ENCODE results near the gene UGT1A9. TPM values are rescaled to one million over a fixed set of nuclear protein-coding genes. Genes with fewer than 3 reads are reported as not detected.

UGT1A9 gene
- total and polyA plus RNA-seq, 10 of the 15 experiments (the other 5 are each of a cell fraction or from before 2014, with no cell fraction given), result 0.07 TPM; not detected in 9

DNA sequence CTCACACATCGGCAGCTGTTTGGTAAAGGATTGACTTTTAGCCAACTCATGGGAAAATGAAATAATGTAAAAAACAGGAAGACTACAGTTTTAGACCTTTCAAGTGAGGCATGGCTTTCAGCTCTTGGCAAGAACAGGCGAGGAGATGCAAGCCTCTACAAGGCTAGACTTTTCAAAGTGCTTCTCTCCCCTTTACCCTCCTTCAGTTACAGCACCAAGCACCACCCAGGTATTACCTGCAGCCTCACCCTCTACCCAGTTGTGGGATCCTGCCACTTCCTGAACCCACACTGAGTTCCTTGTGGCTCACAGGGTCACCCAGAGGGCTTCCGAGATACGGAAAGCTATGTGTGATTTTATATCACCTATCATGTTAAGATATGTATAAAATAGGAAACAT is 20.7 kb upstream of the UGT1A9 start (continued):
- TF ChIP-seq, protein P1, sequence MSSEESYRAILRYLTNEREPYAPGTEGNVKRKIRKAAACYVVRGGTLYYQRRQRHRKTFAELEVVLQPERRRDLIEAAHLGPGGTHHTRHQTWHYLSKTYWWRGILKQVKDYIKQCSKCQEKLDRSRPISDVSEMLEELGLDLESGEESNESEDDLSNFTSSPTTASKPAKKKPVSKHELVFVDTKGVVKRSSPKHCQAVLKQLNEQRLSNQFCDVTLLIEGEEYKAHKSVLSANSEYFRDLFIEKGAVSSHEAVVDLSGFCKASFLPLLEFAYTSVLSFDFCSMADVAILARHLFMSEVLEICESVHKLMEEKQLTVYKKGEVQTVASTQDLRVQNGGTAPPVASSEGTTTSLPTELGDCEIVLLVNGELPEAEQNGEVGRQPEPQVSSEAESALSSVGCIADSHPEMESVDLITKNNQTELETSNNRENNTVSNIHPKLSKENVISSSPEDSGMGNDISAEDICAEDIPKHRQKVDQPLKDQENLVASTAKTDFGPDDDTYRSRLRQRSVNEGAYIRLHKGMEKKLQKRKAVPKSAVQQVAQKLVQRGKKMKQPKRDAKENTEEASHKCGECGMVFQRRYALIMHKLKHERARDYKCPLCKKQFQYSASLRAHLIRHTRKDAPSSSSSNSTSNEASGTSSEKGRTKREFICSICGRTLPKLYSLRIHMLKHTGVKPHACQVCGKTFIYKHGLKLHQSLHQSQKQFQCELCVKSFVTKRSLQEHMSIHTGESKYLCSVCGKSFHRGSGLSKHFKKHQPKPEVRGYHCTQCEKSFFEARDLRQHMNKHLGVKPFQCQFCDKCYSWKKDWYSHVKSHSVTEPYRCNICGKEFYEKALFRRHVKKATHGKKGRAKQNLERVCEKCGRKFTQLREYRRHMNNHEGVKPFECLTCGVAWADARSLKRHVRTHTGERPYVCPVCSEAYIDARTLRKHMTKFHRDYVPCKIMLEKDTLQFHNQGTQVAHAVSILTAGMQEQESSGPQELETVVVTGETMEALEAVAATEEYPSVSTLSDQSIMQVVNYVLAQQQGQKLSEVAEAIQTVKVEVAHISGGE (CRISPR knock-in tag; IDR thresholded peaks at IDR 0.05), result no peak
- TF ChIP-seq BRCA1 (IDR thresholded peaks at IDR 0.05; ENCODE audit: low read depth, low read length), result no peak
- TF ChIP-seq PAX5 (IDR thresholded peaks at IDR 0.05; ENCODE audit: borderline replicate concordance, low read depth, low read length), result no peak
- TF ChIP-seq GATAD2B (conservative IDR thresholded peaks at IDR 0.05; ENCODE audit: low read depth), result no peak
- no peak for TF ChIP-seq SMC3 (IDR thresholded peaks at IDR 0.05; ENCODE audit: borderline replicate concordance, low read length)
- no peak for TF ChIP-seq SUPT20H (IDR thresholded peaks at IDR 0.05; ENCODE audit: borderline replicate concordance, control insufficient read depth, low read depth, low read length)

DNA sequence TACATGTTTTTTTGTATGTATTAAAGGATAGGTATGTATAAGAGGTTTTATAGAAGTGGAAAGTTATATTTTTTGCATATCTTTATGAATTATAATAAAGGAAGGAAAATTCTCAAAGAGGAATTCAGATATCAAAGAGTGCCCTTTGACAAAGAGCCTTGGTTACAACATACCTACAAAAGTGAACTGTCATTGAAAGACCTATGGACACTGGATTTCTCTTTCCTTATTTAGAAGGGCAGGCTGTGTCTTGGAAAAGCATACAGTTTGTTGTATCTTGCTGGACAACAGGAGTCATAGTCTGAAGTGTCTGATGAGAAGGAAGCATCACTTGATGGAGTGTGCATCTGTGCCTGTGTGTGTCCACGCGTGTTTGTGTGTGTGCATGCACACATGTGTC is 20.3 kb upstream of the UGT1A9 start:
- in situ Hi-C loops (cut with MboI) (no loop called here), intact Hi-C loops (cut with micrococcal nuclease; ENCODE audit: unreplicated experiment) (no loop called here)
- Histone ChIP-seq H3K4me1 (ENCODE audit: control insufficient read depth, insufficient read depth, low read length) (no peaks in the 10 kb centered on the region), H3K27ac (ENCODE audit: control insufficient read depth, insufficient read depth) (no peak overlapping the region), H3K36me3 (ENCODE audit: control insufficient read depth in 2 of 2, insufficient read depth in 2 of 2, low read length in 1 of 2) (no peaks in the 10 kb centered on the region), H3K4me2 (ENCODE audit: control insufficient read depth, insufficient read depth) (no peak overlapping the region), H2AFZ (ENCODE audit: control insufficient read depth, low read depth, low read length) (no peak overlapping the region), H3K79me2 (ENCODE audit: control insufficient read depth, insufficient read depth, low read length) (no peaks in the 10 kb centered on the region), H3K4me3 (no peak overlapping the region), H3K27me3 (replicated peaks in 1 of 2; ENCODE audit: control insufficient read depth in 2 of 2, insufficient read depth in 2 of 2, low read length in 1 of 2) (no peaks in the 10 kb centered on the region), H4K20me1 (ENCODE audit: control insufficient read depth, insufficient read depth) (no peaks in the 10 kb centered on the region), H3K9ac (ENCODE audit: control insufficient read depth, insufficient read depth, low read length) (no peak overlapping the region), H3K9me3 (replicated peaks; ENCODE audit: control insufficient read depth, insufficient read depth, low read length) (peaks cover 2% of the 10 kb centered on the region; the same call in 1 of the 3 replicates)
- ATAC-seq (no peak), FAIRE-seq (no peak), DNase-seq (ENCODE audit: low read depth, low spot score) (no peak)
- ChIA-PET CTCF (no interaction called here), RAD21 (ENCODE audit: unreplicated experiment) (no interaction called here), POLR2A (no interaction called here), SMC1A (ENCODE audit: uncharacterized antibody, unreplicated experiment) (no interaction called here)
- 77% methylated on average over 2 of the region's 2 CpGs for WGBS (ENCODE audit: insufficient coverage, insufficient replicate concordance, low lambda C conversion rate, missing lambda C conversion rate)
- no TSS peak for BruUV-seq (replicated peaks)
- TF ChIP-seq SMAD5 (IDR thresholded peaks at IDR 0.05; ENCODE audit: low read depth) (no peak), TCF7 (IDR thresholded peaks at IDR 0.05; ENCODE audit: borderline replicate concordance) (no peak), YY1 (IDR thresholded peaks at IDR 0.05; ENCODE audit: low read depth, low read length) (no peak), SREBF1 (IDR thresholded peaks at IDR 0.05; ENCODE audit: low read length) (no peak), SPI1 (IDR thresholded peaks at IDR 0.05; ENCODE audit: borderline replicate concordance, insufficient read depth, low read depth, low read length) (no peak)
- TF ChIP-seq, protein P2, sequence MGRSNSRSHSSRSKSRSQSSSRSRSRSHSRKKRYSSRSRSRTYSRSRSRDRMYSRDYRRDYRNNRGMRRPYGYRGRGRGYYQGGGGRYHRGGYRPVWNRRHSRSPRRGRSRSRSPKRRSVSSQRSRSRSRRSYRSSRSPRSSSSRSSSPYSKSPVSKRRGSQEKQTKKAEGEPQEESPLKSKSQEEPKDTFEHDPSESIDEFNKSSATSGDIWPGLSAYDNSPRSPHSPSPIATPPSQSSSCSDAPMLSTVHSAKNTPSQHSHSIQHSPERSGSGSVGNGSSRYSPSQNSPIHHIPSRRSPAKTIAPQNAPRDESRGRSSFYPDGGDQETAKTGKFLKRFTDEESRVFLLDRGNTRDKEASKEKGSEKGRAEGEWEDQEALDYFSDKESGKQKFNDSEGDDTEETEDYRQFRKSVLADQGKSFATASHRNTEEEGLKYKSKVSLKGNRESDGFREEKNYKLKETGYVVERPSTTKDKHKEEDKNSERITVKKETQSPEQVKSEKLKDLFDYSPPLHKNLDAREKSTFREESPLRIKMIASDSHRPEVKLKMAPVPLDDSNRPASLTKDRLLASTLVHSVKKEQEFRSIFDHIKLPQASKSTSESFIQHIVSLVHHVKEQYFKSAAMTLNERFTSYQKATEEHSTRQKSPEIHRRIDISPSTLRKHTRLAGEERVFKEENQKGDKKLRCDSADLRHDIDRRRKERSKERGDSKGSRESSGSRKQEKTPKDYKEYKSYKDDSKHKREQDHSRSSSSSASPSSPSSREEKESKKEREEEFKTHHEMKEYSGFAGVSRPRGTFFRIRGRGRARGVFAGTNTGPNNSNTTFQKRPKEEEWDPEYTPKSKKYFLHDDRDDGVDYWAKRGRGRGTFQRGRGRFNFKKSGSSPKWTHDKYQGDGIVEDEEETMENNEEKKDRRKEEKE (IDR thresholded peaks at IDR 0.05), result no peak
- TF ChIP-seq, protein P3, sequence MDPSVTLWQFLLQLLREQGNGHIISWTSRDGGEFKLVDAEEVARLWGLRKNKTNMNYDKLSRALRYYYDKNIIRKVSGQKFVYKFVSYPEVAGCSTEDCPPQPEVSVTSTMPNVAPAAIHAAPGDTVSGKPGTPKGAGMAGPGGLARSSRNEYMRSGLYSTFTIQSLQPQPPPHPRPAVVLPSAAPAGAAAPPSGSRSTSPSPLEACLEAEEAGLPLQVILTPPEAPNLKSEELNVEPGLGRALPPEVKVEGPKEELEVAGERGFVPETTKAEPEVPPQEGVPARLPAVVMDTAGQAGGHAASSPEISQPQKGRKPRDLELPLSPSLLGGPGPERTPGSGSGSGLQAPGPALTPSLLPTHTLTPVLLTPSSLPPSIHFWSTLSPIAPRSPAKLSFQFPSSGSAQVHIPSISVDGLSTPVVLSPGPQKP (IDR thresholded peaks at IDR 0.05; ENCODE audit: low read depth, low read length), result no peak
- TF ChIP-seq, protein P4, sequence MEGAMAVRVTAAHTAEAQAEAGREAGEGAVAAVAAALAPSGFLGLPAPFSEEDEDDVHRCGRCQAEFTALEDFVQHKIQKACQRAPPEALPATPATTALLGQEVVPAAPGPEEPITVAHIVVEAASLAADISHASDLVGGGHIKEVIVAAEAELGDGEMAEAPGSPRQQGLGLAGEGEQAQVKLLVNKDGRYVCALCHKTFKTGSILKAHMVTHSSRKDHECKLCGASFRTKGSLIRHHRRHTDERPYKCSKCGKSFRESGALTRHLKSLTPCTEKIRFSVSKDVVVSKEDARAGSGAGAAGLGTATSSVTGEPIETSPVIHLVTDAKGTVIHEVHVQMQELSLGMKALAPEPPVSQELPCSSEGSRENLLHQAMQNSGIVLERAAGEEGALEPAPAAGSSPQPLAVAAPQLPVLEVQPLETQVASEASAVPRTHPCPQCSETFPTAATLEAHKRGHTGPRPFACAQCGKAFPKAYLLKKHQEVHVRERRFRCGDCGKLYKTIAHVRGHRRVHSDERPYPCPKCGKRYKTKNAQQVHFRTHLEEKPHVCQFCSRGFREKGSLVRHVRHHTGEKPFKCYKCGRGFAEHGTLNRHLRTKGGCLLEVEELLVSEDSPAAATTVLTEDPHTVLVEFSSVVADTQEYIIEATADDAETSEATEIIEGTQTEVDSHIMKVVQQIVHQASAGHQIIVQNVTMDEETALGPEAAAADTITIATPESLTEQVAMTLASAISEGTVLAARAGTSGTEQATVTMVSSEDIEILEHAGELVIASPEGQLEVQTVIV (IDR thresholded peaks at IDR 0.05; ENCODE audit: borderline replicate concordance, partially characterized antibody), result no peak
